Measurements from ENCODE around the gene PAPLN. TPM values are rescaled to one million over a fixed set of nuclear protein-coding genes. Genes with fewer than 3 reads are reported as not detected.
"Not testable (repeated sequence)": the region's sequence is repeated elsewhere in the genome, so short reads cannot be mapped to it uniquely, and the experiment has no call there.

Gene PAPLN
- total RNA-seq, 2 experiments from 2014 or later = 0.30 to 0.46 TPM

DNA sequence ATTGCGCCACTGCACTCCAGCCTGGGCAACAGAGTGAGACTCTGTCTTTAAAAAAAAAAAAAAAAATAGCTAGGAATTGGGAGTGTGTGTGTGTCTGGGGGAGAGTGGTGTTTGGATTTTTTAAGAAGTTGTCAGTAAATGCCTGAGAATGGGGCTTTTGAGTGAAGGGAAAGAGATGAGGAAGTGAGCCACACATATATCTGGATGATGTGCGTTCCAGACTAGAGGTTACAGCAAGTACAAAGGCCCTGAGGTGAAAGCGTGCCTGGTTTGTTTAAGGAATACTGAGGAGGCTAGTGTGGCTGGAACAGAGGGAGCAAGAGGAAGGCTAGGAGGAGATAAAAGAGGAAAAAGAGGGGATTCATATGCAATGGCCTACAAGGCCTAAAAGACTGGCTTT lies 70.0 kb downstream of the PAPLN start:
- Mint-ChIP-seq H3K4me3 (no peak overlapping the region), H3K36me3 (ENCODE audit: low read depth) (peaks cover 4% of the 10 kb centered on the region), H3K4me1 (peaks cover 11% of the 10 kb centered on the region), H3K27ac (no peak overlapping the region), H3K27me3 (no peaks in the 10 kb centered on the region), H3K9me3 (no peaks in the 10 kb centered on the region)
- DNase-seq = no peak
- ChIA-PET CTCF (interaction anchor here (0.5 to 1.2 kb wide), 3 partner anchors 10 to 398 kb away, joined by 3 to 4 read pairs (median 3); no protein-coding TSS in a partner anchor), POLR2A (no interaction called here)

DNA sequence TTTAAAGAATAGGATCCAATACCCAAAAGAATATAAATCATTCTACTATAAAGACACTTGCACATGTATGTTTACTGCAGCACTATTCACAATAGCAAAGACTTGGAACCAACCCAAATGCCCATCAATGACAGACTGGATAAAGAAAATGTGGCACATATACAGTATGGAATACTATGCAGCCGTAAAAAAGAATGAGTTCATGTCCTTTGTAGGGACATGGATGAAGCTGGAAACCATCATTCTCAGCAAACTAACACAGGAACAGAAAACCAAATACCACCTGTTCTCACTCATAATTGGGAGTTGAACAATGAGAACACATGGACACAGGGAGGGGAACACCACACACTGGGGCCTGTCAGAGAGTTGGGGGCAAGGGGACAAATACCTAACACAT lies 71.9 kb downstream of the PAPLN start:
- H3K27ac Mint-ChIP-seq; H3K4me1 Mint-ChIP-seq; H3K9me3 Mint-ChIP-seq; DNase-seq; CTCF ChIA-PET; POLR2A ChIA-PET; H3K36me3 Mint-ChIP-seq (ENCODE audit: low read depth); H3K4me3 Mint-ChIP-seq; H3K27me3 Mint-ChIP-seq: not testable (repeated sequence)

GRCh38 chr14:73311708-73312030 lies 74.4 kb downstream of the PAPLN start:
- H3K27ac Mint-ChIP-seq = no peak overlapping the region
- ChIA-PET CTCF (interaction anchor here (0.8 kb wide), 1 partner anchor 8 kb away, joined by 3 read pairs; no protein-coding TSS in a partner anchor), POLR2A (no interaction called here)
- DNase-seq = no peak
- no peaks in the 10 kb centered on the region for H3K27me3 Mint-ChIP-seq
- peaks cover 4% of the 10 kb centered on the region for H3K36me3 Mint-ChIP-seq (ENCODE audit: low read depth)
- no peak overlapping the region for H3K4me3 Mint-ChIP-seq
- H3K4me1 Mint-ChIP-seq = peaks cover 9% of the 10 kb centered on the region
- H3K9me3 Mint-ChIP-seq = no peaks in the 10 kb centered on the region

DNA sequence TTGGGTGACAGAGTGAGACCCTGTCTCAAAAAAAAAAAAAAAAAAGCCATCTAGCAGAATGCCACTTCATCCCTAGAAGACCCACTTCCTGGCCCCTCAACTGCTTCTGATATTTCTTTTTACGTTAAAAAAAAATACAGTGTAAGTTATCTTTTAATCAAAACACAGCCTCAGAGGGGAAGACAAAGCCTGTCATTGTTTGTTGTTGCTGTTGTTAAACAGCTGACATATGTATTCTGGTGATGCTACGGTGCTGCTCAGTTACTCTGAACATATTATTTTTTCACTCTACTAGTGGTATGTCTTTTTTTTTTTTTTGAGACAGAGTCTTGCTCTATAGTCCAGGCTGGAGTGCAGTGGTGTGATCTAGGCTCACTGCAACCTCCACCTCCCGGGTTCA lies 75.4 kb downstream of the PAPLN start:
- no peak for DNase-seq
- Mint-ChIP-seq H3K4me3 (no peak overlapping the region), H3K9me3 (no peaks in the 10 kb centered on the region), H3K36me3 (ENCODE audit: low read depth) (peaks cover 2% of the 10 kb centered on the region), H3K27ac (no peak overlapping the region), H3K27me3 (no peaks in the 10 kb centered on the region), H3K4me1 (peaks cover 9% of the 10 kb centered on the region)
- ChIA-PET CTCF (no interaction called here), POLR2A (no interaction called here)

DNA sequence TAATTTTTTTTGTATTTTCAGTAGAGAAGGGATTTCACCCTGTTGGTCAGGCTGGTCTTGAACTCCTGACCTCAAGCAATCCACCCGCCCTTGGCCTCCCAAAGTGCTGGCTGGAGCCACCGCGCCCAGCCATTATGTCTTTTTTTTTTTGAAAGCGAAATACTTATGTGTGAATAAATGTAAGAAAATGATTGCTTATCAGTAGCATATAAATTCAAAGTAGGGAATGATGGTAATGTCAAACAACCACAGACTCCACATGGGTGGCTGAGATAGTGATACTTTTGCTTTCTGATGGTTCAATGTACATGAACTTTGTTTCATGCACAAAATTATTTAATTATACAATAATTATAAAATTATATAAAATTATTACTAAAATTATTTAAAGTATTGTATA lies 75.8 kb downstream of the PAPLN start:
- DNase-seq = no peak
- Mint-ChIP-seq H3K4me3 (no peak overlapping the region), H3K4me1 (peaks cover 9% of the 10 kb centered on the region), H3K36me3 (ENCODE audit: low read depth) (peaks cover 2% of the 10 kb centered on the region), H3K27me3 (no peaks in the 10 kb centered on the region), H3K27ac (no peak overlapping the region), H3K9me3 (no peaks in the 10 kb centered on the region)
- ChIA-PET POLR2A (no interaction called here), CTCF (no interaction called here)

DNA sequence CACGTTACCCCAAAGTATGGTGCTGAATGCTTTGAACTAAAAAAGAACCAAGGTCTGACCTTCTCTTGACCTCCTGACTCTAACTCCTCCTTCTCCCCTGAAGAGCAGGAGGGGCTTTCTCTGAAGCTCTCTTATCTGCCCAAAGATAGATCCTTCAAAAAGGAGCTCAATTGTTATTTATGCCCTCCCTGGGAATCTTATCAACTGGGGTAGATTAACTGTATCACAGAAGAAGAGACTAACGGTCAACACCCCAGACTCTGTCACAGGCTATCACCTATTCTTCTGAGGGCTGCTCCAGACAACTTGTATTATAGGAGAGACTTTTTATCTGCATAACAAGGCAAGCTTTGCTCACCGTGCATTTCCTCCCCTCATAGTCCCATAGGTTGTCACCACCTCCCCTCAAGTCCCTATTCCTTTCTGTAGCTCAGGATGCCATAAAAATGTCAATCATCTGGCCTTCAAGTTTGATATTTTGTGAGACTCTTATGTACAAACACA lies 86.6 kb downstream of the PAPLN start:
- H3K9me3 Mint-ChIP-seq = no peaks in the 10 kb centered on the region
- H3K36me3 Mint-ChIP-seq (ENCODE audit: low read depth) = peaks cover 10% of the 10 kb centered on the region
- CTCF ChIA-PET = no interaction called here
- peaks cover 31% of the 10 kb centered on the region for H3K4me1 Mint-ChIP-seq
- H3K4me3 Mint-ChIP-seq = no peak overlapping the region
- H3K27ac Mint-ChIP-seq = no peak overlapping the region
- DNase-seq = no peak
- no peaks in the 10 kb centered on the region for H3K27me3 Mint-ChIP-seq
- POLR2A ChIA-PET = no interaction called here

Other genes with a start within 250 kb of the PAPLN start
- gene ZFYVE1, start 210.4 kb upstream of the PAPLN start, total RNA-seq = 10 to 100 TPM; 12.5 to 12.9 TPM
- 100 to 1,000 TPM in 1 of 2 experiments, 10 to 100 TPM in 1; 99.4 to 100 TPM for gene RBM25, start 179.0 kb upstream of the PAPLN start, total RNA-seq
- 10 to 100 TPM; 41.9 to 44.3 TPM for gene PSEN1, start 101.0 kb upstream of the PAPLN start, total RNA-seq
- gene NUMB, start 221.0 kb downstream of the PAPLN start, total RNA-seq = 10 to 100 TPM; 39.6 to 49.6 TPM

All from activated CD4-positive, alpha-beta T cell treated with anti-CD3 and anti-CD28 coated beads, Interleukin-2, amount 10 ng/mL, durations not matched to agents 7 days and 5 days (primary cell).